ENCODE data around the gene ACAD11. TPM values are rescaled to one million over a fixed set of nuclear protein-coding genes. Genes with fewer than 3 reads are reported as not detected.
"Not testable (repeated sequence)": the region's sequence is repeated elsewhere in the genome, so short reads cannot be mapped to it uniquely, and the experiment has no call there.

The ACAD11 gene
- total and polyA plus RNA-seq, 2 experiments from 2014 or later, result 24.9 to 48.6 TPM

- no peak overlapping the region for H3K27ac ChIP-seq
- no peaks in the 10 kb centered on the region for H3K9me2 ChIP-seq (replicated peaks; ENCODE audit: insufficient read depth)
- TF ChIP-seq EZH2 (IDR thresholded peaks at IDR 0.05; ENCODE audit: borderline replicate concordance) (no peak), CTCF (IDR thresholded peaks at IDR 0.05; ENCODE audit: poor library complexity) (no peak), EZH2phosphoT487 (IDR thresholded peaks at IDR 0.05; ENCODE audit: low read depth, severe bottlenecking, unreplicated experiment) (no peak)
- no peaks in the 10 kb centered on the region for H3K9me3 ChIP-seq (ENCODE audit: low read depth)
- H3K79me2 ChIP-seq, result no peaks in the 10 kb centered on the region
- H4K20me1 ChIP-seq (ENCODE audit: insufficient read depth, poor library complexity, severe bottlenecking), result no peaks in the 10 kb centered on the region
- H3K27me3 ChIP-seq, result no peaks in the 10 kb centered on the region
- no peaks in the 10 kb centered on the region for H3K36me3 ChIP-seq (replicated peaks; ENCODE audit: insufficient read depth, low read depth)
- H2AFZ ChIP-seq, result no peak overlapping the region
- no peak overlapping the region for H3K4me2 ChIP-seq
- 97% methylated on average over 1 of the region's 1 CpG for WGBS (ENCODE audit: low lambda C conversion rate, missing lambda C conversion rate)
- no peak overlapping the region for H3K4me3 ChIP-seq
- H3K4me1 ChIP-seq (ENCODE audit: insufficient read depth), result no peaks in the 10 kb centered on the region
- no peak for DNase-seq (ENCODE audit: low spot score)
Observed at GRCh38 chr3:132622761-132623160, 36.8 kb downstream of the ACAD11 start.

GRCh38 chr3:132622148-132622547 is 37.5 kb downstream of the ACAD11 start:
- Histone ChIP-seq H3K36me3 (replicated peaks; ENCODE audit: insufficient read depth, low read depth) (no peaks in the 10 kb centered on the region), H3K4me1 (ENCODE audit: insufficient read depth) (no peaks in the 10 kb centered on the region), H3K9me3 (ENCODE audit: low read depth) (no peaks in the 10 kb centered on the region), H4K20me1 (ENCODE audit: insufficient read depth, poor library complexity, severe bottlenecking) (no peaks in the 10 kb centered on the region), H3K27me3 (no peaks in the 10 kb centered on the region), H2AFZ (no peak overlapping the region), H3K9me2 (replicated peaks; ENCODE audit: insufficient read depth) (no peaks in the 10 kb centered on the region), H3K4me3 (no peak overlapping the region), H3K4me2 (no peak overlapping the region), H3K27ac (no peak overlapping the region), H3K79me2 (no peaks in the 10 kb centered on the region)
- DNase-seq (ENCODE audit: low spot score), result no peak
- WGBS (ENCODE audit: low lambda C conversion rate, missing lambda C conversion rate), result 73% methylated on average over 1 of the region's 1 CpG
- TF ChIP-seq EZH2phosphoT487 (IDR thresholded peaks at IDR 0.05; ENCODE audit: low read depth, severe bottlenecking, unreplicated experiment), result no peak
- TF ChIP-seq CTCF (IDR thresholded peaks at IDR 0.05; ENCODE audit: poor library complexity), result no peak
- no peak for TF ChIP-seq EZH2 (IDR thresholded peaks at IDR 0.05; ENCODE audit: borderline replicate concordance)

GRCh38 chr3:132616780-132617179 is 42.8 kb downstream of the ACAD11 start:
- TF ChIP-seq EZH2 (IDR thresholded peaks at IDR 0.05; ENCODE audit: borderline replicate concordance) (no peak), CTCF (IDR thresholded peaks at IDR 0.05; ENCODE audit: poor library complexity) (no peak), EZH2phosphoT487 (IDR thresholded peaks at IDR 0.05; ENCODE audit: low read depth, severe bottlenecking, unreplicated experiment) (no peak)
- no peaks in the 10 kb centered on the region for H4K20me1 ChIP-seq (ENCODE audit: insufficient read depth, poor library complexity, severe bottlenecking)
- no peaks in the 10 kb centered on the region for H3K9me2 ChIP-seq (replicated peaks; ENCODE audit: insufficient read depth)
- no peaks in the 10 kb centered on the region for H3K79me2 ChIP-seq
- H3K4me1 ChIP-seq (ENCODE audit: insufficient read depth), result no peaks in the 10 kb centered on the region
- no peak overlapping the region for H3K27ac ChIP-seq
- no peaks in the 10 kb centered on the region for H3K36me3 ChIP-seq (replicated peaks; ENCODE audit: insufficient read depth, low read depth)
- no peak for DNase-seq (ENCODE audit: low spot score)
- no peak overlapping the region for H3K4me3 ChIP-seq
- no peaks in the 10 kb centered on the region for H3K9me3 ChIP-seq (ENCODE audit: low read depth)
- H3K27me3 ChIP-seq, result no peaks in the 10 kb centered on the region
- no peak overlapping the region for H2AFZ ChIP-seq
- H3K4me2 ChIP-seq, result no peak overlapping the region
- 83% methylated on average over 1 of the region's 1 CpG for WGBS (ENCODE audit: low lambda C conversion rate, missing lambda C conversion rate)

DNA sequence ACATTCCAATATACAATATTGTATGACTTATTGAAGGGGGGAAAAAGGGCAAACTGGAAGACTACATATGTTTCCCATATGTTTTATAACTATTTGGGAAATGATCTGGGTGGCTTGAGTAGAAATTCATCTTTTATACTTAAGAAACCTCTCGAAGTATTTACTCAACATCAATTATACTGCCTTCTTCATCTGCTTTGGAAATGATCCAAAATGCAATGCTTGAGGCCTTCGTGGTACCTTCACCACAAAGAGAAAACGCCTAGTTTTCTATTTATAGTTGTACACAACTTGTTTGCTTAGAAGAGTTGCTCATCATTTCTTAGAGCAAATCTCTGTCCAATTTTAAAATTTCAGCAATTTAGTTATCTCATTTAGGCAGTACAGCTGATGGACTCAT is 43.7 kb downstream of the ACAD11 start:
- DNase-seq (ENCODE audit: low spot score), result no peak
- Histone ChIP-seq H2AFZ (no peak overlapping the region), H3K4me1 (ENCODE audit: insufficient read depth) (no peaks in the 10 kb centered on the region), H3K9me3 (ENCODE audit: low read depth) (no peaks in the 10 kb centered on the region), H3K9me2 (replicated peaks; ENCODE audit: insufficient read depth) (no peaks in the 10 kb centered on the region), H3K27ac (no peak overlapping the region), H3K36me3 (replicated peaks; ENCODE audit: insufficient read depth, low read depth) (no peaks in the 10 kb centered on the region), H3K79me2 (no peaks in the 10 kb centered on the region), H4K20me1 (ENCODE audit: insufficient read depth, poor library complexity, severe bottlenecking) (no peaks in the 10 kb centered on the region), H3K4me3 (no peak overlapping the region), H3K27me3 (no peaks in the 10 kb centered on the region), H3K4me2 (no peak overlapping the region)
- WGBS (ENCODE audit: low lambda C conversion rate, missing lambda C conversion rate), result 82% methylated on average over 3 of the region's 3 CpGs
- TF ChIP-seq EZH2phosphoT487 (IDR thresholded peaks at IDR 0.05; ENCODE audit: low read depth, severe bottlenecking, unreplicated experiment), result no peak
- no peak for TF ChIP-seq EZH2 (IDR thresholded peaks at IDR 0.05; ENCODE audit: borderline replicate concordance)
- TF ChIP-seq CTCF (IDR thresholded peaks at IDR 0.05; ENCODE audit: poor library complexity), result no peak

DNA sequence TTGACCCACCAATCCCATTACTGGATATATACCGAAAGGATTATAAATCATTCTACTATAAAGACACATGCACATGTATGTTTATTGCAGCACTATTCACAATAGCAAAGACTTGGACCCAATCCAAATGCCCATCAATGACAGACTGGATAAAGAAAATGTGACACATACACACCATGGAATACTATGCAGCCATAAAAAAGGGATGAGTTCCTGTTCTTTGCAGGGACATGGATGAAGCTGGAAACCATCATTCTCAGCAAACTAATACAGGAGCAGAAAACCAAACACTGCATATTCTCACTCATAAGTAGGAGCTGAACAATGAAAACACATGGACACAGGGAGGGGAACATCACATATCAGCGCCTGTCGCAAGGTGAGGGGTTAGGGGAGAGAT is 44.3 kb downstream of the ACAD11 start:
- not testable (repeated sequence) for H3K4me2 ChIP-seq; H3K27ac ChIP-seq; H2AFZ ChIP-seq; H3K9me3 ChIP-seq (ENCODE audit: low read depth); H3K4me3 ChIP-seq; H3K27me3 ChIP-seq; H3K4me1 ChIP-seq (ENCODE audit: insufficient read depth); H3K79me2 ChIP-seq; H4K20me1 ChIP-seq (ENCODE audit: insufficient read depth, poor library complexity, severe bottlenecking); H3K36me3 ChIP-seq (replicated peaks; ENCODE audit: insufficient read depth, low read depth); DNase-seq (ENCODE audit: low spot score); H3K9me2 ChIP-seq (replicated peaks; ENCODE audit: insufficient read depth)
- WGBS (ENCODE audit: low lambda C conversion rate, missing lambda C conversion rate), result 96% methylated on average over 3 of the region's 3 CpGs

All from hepatocyte (in vitro differentiated cells).